HAP-1 (cell line): ENCODE results near the gene RPUSD2.

Source experiments
- DNase-seq, 2 experiments: peaks; one replicate each; pipeline ENCODE4 v3.0.0-alpha.2; 2016 to 2020; ENCODE audit warnings: low spot score in 2 of 2
- H3K27me3 ChIP-seq: fragments of 250-450 bp; sonication (Bioruptor Pico); 2 replicates; pipeline ENCODE4 v1.5.1; 2020; ENCODE audit warnings: low read depth, mild to moderate bottlenecking, moderate library complexity
- H3K36me3 ChIP-seq: fragments of 250-450 bp; sonication (Bioruptor Pico); replicated peaks from 2 replicates; pipeline ENCODE4 v1.5.1; 2020; ENCODE audit warnings: mild to moderate bottlenecking
- H3K4me1 ChIP-seq: fragments of 250-450 bp; sonication (Bioruptor Pico); 2 replicates; pipeline ENCODE4 v1.5.1; 2020; ENCODE audit warnings: mild to moderate bottlenecking
- H3K4me3 ChIP-seq: fragments of 250-450 bp; sonication (Bioruptor Pico); 2 replicates; pipeline ENCODE4 v1.5.1; 2020; ENCODE audit warnings: mild to moderate bottlenecking, moderate library complexity
- H3K9me3 ChIP-seq: fragments of 250-450 bp; sonication (Bioruptor Pico); 2 replicates; pipeline ENCODE4 v1.5.1; 2020; ENCODE audit warnings: mild to moderate bottlenecking, moderate library complexity
- in situ Hi-C: fragments of 300-500 bp; cut with MboI; formaldehyde crosslinking; loops from 3 replicates; pipeline ENCODE4 v1.14.3; 2020; ENCODE audit warnings: low sequenced_read_pairs, inconsistent platforms, mixed read lengths

The RPUSD2 gene

GRCh38 chr15:40582726-40583246 lies 13.7 kb downstream of the RPUSD2 start:
- no peak for DNase-seq

GRCh38 chr15:40584191-40584590 lies 15.1 kb downstream of the RPUSD2 start:
- Histone ChIP-seq H3K4me3 (no peak overlapping the region), H3K36me3 (no peaks in the 10 kb centered on the region), H3K27me3 (no peaks in the 10 kb centered on the region; the same call in 1 of the 2 replicates), H3K4me1 (no peaks in the 10 kb centered on the region), H3K9me3 (no peaks in the 10 kb centered on the region)
- no peak for DNase-seq
- in situ Hi-C loops = no loop called here

More at GRCh38 chr15:40582726-40583246, 13.7 kb downstream of the RPUSD2 start:
- Histone ChIP-seq H3K4me3 (no peak overlapping the region), H3K27me3 (no peaks in the 10 kb centered on the region; the same call in 1 of the 2 replicates), H3K36me3 (no peaks in the 10 kb centered on the region), H3K4me1 (no peaks in the 10 kb centered on the region), H3K9me3 (no peaks in the 10 kb centered on the region)
- in situ Hi-C loops = no loop called here

GRCh38 chr15:40590667-40591050 lies 21.6 kb downstream of the RPUSD2 start:
- Histone ChIP-seq H3K4me3 (no peak overlapping the region), H3K27me3 (no peaks in the 10 kb centered on the region; the same call in 1 of the 2 replicates), H3K4me1 (peaks cover 2% of the 10 kb centered on the region; the same call in 1 of the 2 replicates), H3K9me3 (no peaks in the 10 kb centered on the region), H3K36me3 (no peaks in the 10 kb centered on the region; the same call in 1 of the 2 replicates)
- no peak for DNase-seq
- in situ Hi-C loops = no loop called here

GRCh38 chr15:40591389-40591788 lies 22.3 kb downstream of the RPUSD2 start:
- no peaks in the 10 kb centered on the region; the same call in 1 of the 2 replicates for H3K36me3 ChIP-seq
- peaks cover 2% of the 10 kb centered on the region; the same call in 1 of the 2 replicates for H3K4me1 ChIP-seq
- DNase-seq = no peak
- H3K27me3 ChIP-seq = no peaks in the 10 kb centered on the region; the same call in 1 of the 2 replicates
- no peaks in the 10 kb centered on the region for H3K9me3 ChIP-seq
- in situ Hi-C loops = no loop called here
- H3K4me3 ChIP-seq = no peak overlapping the region

GRCh38 chr15:40593165-40593564 lies 24.1 kb downstream of the RPUSD2 start:
- Histone ChIP-seq H3K36me3 (no peaks in the 10 kb centered on the region; the same call in 1 of the 2 replicates), H3K27me3 (no peaks in the 10 kb centered on the region), H3K4me1 (peaks cover 2% of the 10 kb centered on the region; the same call in 1 of the 2 replicates), H3K9me3 (no peaks in the 10 kb centered on the region), H3K4me3 (0 out of 2 replicates have a peak overlapping the region, but pooled peaks have one; percentile 0)
- no peak for DNase-seq
- in situ Hi-C loops = no loop called here

GRCh38 chr15:40593588-40594428 lies 24.7 kb downstream of the RPUSD2 start, which contains the start of gene KNL1:
Gene KNL1, plus strand, starts transcription at chr15:40594249. Its CDS starts 8,683 bp downstream, at chr15:40602932.
- peak within 1 kb of the TSS; percentile 79 for H3K4me3 ChIP-seq
- no peaks in the 10 kb centered on the region for H3K9me3 ChIP-seq
- H3K4me1 ChIP-seq = peaks cover 2% of the 10 kb centered on the region; the same call in 1 of the 2 replicates
- H3K27me3 ChIP-seq = no peaks in the 10 kb centered on the region
- DNase-seq = peak; percentile 84 to 92
- in situ Hi-C loops = no loop called here
- H3K36me3 ChIP-seq = no peaks in the 10 kb centered on the region; the same call in 1 of the 2 replicates

GRCh38 chr15:40594429-40594836 lies 25.3 kb downstream of the RPUSD2 start:
- H3K4me3 ChIP-seq = peak overlapping the region; percentile 79
- H3K9me3 ChIP-seq = no peaks in the 10 kb centered on the region
- DNase-seq = peak; percentile 71 to 88
- no peaks in the 10 kb centered on the region; the same call in 1 of the 2 replicates for H3K36me3 ChIP-seq
- in situ Hi-C loops = no loop called here
- peaks cover 2% of the 10 kb centered on the region; the same call in 1 of the 2 replicates for H3K4me1 ChIP-seq
- H3K27me3 ChIP-seq = no peaks in the 10 kb centered on the region

- no peaks in the 10 kb centered on the region for H3K9me3 ChIP-seq
- H3K36me3 ChIP-seq = no peaks in the 10 kb centered on the region; the same call in 1 of the 2 replicates
- H3K27me3 ChIP-seq = no peaks in the 10 kb centered on the region
- in situ Hi-C loops = no loop called here
- H3K4me1 ChIP-seq = no peaks in the 10 kb centered on the region; the same call in 1 of the 2 replicates
- DNase-seq = no peak
- peak overlapping the region; percentile 79 for H3K4me3 ChIP-seq
These were observed 26.1 kb downstream of the RPUSD2 start for GRCh38 chr15:40595219-40595618.

GRCh38 chr15:40595773-40596172 lies 26.7 kb downstream of the RPUSD2 start:
- no peaks in the 10 kb centered on the region for H3K27me3 ChIP-seq
- H3K4me3 ChIP-seq = peak overlapping the region; percentile 79
- H3K9me3 ChIP-seq = no peaks in the 10 kb centered on the region
- no peak for DNase-seq
- no peaks in the 10 kb centered on the region for H3K4me1 ChIP-seq
- no peaks in the 10 kb centered on the region; the same call in 1 of the 2 replicates for H3K36me3 ChIP-seq
- in situ Hi-C loops = no loop called here

GRCh38 chr15:40597024-40597423 lies 27.9 kb downstream of the RPUSD2 start:
- no peak for DNase-seq
- H3K36me3 ChIP-seq = no peaks in the 10 kb centered on the region; the same call in 1 of the 2 replicates
- H3K4me1 ChIP-seq = no peaks in the 10 kb centered on the region
- H3K9me3 ChIP-seq = no peaks in the 10 kb centered on the region
- H3K4me3 ChIP-seq = no peak overlapping the region
- no peaks in the 10 kb centered on the region for H3K27me3 ChIP-seq
- in situ Hi-C loops = no loop called here

GRCh38 chr15:40598126-40598525 lies 29.0 kb downstream of the RPUSD2 start:
- H3K4me3 ChIP-seq = no peak overlapping the region
- in situ Hi-C loops = no loop called here
- H3K4me1 ChIP-seq = no peaks in the 10 kb centered on the region
- H3K27me3 ChIP-seq = no peaks in the 10 kb centered on the region
- no peak for DNase-seq
- no peaks in the 10 kb centered on the region for H3K9me3 ChIP-seq
- no peaks in the 10 kb centered on the region; the same call in 1 of the 2 replicates for H3K36me3 ChIP-seq

- Histone ChIP-seq H3K36me3 (no peaks in the 10 kb centered on the region; the same call in 1 of the 2 replicates), H3K4me3 (no peak overlapping the region), H3K27me3 (no peaks in the 10 kb centered on the region), H3K4me1 (no peaks in the 10 kb centered on the region), H3K9me3 (no peaks in the 10 kb centered on the region)
- in situ Hi-C loops = no loop called here
- DNase-seq = no peak
These were observed 29.6 kb downstream of the RPUSD2 start for GRCh38 chr15:40598672-40599071.

GRCh38 chr15:40600956-40601355 lies 31.9 kb downstream of the RPUSD2 start:
- no peaks in the 10 kb centered on the region for H3K27me3 ChIP-seq
- DNase-seq = no peak
- H3K4me3 ChIP-seq = no peak overlapping the region
- H3K36me3 ChIP-seq = peaks cover 7% of the 10 kb centered on the region
- no peaks in the 10 kb centered on the region for H3K4me1 ChIP-seq
- no peaks in the 10 kb centered on the region for H3K9me3 ChIP-seq
- in situ Hi-C loops = no loop called here

- in situ Hi-C loops = no loop called here
- Histone ChIP-seq H3K9me3 (no peaks in the 10 kb centered on the region), H3K4me3 (no peak overlapping the region), H3K4me1 (no peaks in the 10 kb centered on the region), H3K27me3 (no peaks in the 10 kb centered on the region), H3K36me3 (peaks cover 27% of the 10 kb centered on the region)
- no peak for DNase-seq
These were observed 34.8 kb downstream of the RPUSD2 start for GRCh38 chr15:40603935-40604334.
